ENCODE results near the gene SERP2.

DNA sequence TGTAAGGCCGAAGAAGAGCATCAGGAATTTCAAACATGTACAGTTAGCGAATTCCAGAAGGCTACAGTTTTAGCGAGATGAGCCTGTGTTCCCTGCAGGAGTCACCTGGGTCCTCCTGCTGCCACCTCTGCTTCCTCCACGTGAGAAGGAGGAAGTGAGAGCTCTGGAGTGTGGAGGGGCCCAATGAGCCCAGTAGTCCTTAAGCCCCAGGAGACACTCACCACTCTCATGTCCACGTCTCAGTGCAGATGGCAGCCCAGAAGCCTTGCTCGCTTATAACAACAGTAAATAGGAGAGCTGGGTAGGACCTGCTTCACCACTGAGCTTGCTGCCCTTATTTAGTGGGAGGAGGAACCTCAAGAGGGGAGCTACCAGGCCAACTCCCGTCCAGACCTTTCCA, 44.3 kb downstream of the SERP2 start:
- no peak for TF ChIP-seq EP300 (IDR thresholded peaks at IDR 0.05)
- TF ChIP-seq, protein P1, sequence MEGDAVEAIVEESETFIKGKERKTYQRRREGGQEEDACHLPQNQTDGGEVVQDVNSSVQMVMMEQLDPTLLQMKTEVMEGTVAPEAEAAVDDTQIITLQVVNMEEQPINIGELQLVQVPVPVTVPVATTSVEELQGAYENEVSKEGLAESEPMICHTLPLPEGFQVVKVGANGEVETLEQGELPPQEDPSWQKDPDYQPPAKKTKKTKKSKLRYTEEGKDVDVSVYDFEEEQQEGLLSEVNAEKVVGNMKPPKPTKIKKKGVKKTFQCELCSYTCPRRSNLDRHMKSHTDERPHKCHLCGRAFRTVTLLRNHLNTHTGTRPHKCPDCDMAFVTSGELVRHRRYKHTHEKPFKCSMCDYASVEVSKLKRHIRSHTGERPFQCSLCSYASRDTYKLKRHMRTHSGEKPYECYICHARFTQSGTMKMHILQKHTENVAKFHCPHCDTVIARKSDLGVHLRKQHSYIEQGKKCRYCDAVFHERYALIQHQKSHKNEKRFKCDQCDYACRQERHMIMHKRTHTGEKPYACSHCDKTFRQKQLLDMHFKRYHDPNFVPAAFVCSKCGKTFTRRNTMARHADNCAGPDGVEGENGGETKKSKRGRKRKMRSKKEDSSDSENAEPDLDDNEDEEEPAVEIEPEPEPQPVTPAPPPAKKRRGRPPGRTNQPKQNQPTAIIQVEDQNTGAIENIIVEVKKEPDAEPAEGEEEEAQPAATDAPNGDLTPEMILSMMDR (IDR thresholded peaks at IDR 0.05), result no peak
